Natural killer cell (primary cell): Measurements from ENCODE around the gene UNC13B. TPM values are rescaled to one million over a fixed set of nuclear protein-coding genes. Genes with fewer than 3 reads are reported as not detected.

Experiments
- ATAC-seq, 3 donors: fragments of 150-1000 bp in 2 of 3; fragments of 200-7000 bp in 1 of 3; cut with Tn5 transposase; 1 replicate in 1 of 3; 2 replicates in 2 of 3; pipeline ENCODE4 v1.10.0; 2021; ENCODE audit warnings: mild to moderate bottlenecking in 2 of 3, moderate library complexity in 2 of 3
- DNase-seq, 2 donors: peaks; one replicate each; pipeline versions ENCODE4 v3.0.0 to v3.0.0-alpha.2; 2013 to 2021; ENCODE audit warnings: mixed read lengths in 1 of 2
- H3K27ac ChIP-seq: one replicate; pipeline ENCODE4 v1.5.1; 2013; ENCODE audit warnings: mild to moderate bottlenecking, low read length
- H3K27me3 ChIP-seq: one replicate; pipeline ENCODE4 v1.6.1; 2013; ENCODE audit warnings: low read length; ENCODE audit not compliant: control insufficient read depth, insufficient read depth
- H3K36me3 ChIP-seq: one replicate; pipeline ENCODE4 v1.6.1; 2013; ENCODE audit warnings: low read length; ENCODE audit not compliant: control insufficient read depth, insufficient read depth
- H3K4me1 ChIP-seq: one replicate; pipeline ENCODE4 v1.6.1; 2013; ENCODE audit warnings: low read length; ENCODE audit not compliant: control insufficient read depth, insufficient read depth
- H3K4me3 ChIP-seq: one replicate; pipeline ENCODE4 v1.5.1; 2013; ENCODE audit warnings: low read length
- H3K9me3 ChIP-seq: one replicate; pipeline ENCODE4 v1.6.1; 2013; ENCODE audit warnings: low read length; ENCODE audit not compliant: control insufficient read depth, insufficient read depth
- H3K27ac Mint-ChIP-seq, 2 donors: one replicate each; pipeline ENCODE4 v1.8.0; 2022; ENCODE audit warnings: mild to moderate bottlenecking in 2 of 2, mixed read lengths in 2 of 2, moderate library complexity in 1 of 2
- H3K27me3 Mint-ChIP-seq, 2 donors: one replicate each; pipeline ENCODE4 v1.8.0; 2022; ENCODE audit warnings: low read depth in 2 of 2, mixed read lengths in 2 of 2
- H3K36me3 Mint-ChIP-seq: one replicate; pipeline ENCODE4 v1.8.0; 2022; ENCODE audit warnings: mixed read lengths
- H3K4me1 Mint-ChIP-seq, 2 donors: one replicate each; pipeline ENCODE4 v1.8.0; 2022; ENCODE audit warnings: mixed read lengths in 2 of 2
- H3K4me3 Mint-ChIP-seq: one replicate; pipeline ENCODE4 v1.8.0; 2022; ENCODE audit warnings: mild to moderate bottlenecking, moderate library complexity, mixed read lengths
- H3K9me3 Mint-ChIP-seq, 2 donors: one replicate each; pipeline ENCODE4 v1.8.0; 2022; ENCODE audit warnings: mixed read lengths in 2 of 2
- CTCF ChIP-seq: fragments of 200-600 bp; IDR thresholded peaks from one replicate; pipeline ENCODE4 v1.8.0; 2022; ENCODE audit warnings: antibody characterized with exemption
- WGBS: methylation state at CpG from one replicate; pipeline ENCODE4 v1.1.7; 2013; ENCODE audit warnings: missing lambda C conversion rate; ENCODE audit not compliant: insufficient coverage; 5-methylcytosine and 5-hydroxymethylcytosine counted together
- intact Hi-C: fragments of 100-400 bp; cut with micrococcal nuclease; formaldehyde crosslinking; loops from one replicate; pipeline ENCODE4 v1.14.2; 2022
- total RNA-seq, 4 donors: library from RNA; stranded (reverse); fragments of 120-200 nt in 1 of 4; gene quantifications; one replicate each; pipeline versions ENCODE4 v1.2.3 to v1.2.4, GENCODE V29; 2013 to 2022

The UNC13B gene
- total RNA-seq, 3 donors from 2014 or later (not counting 1 experiment from before 2014, with no cell fraction given) = 0.21 to 0.78 (median 0.27) TPM

GRCh38 chr9:35423499-35423898 lies 261.7 kb downstream of the UNC13B start:
- TF ChIP-seq CTCF = no peak
- peaks cover 24 to 66% of the 10 kb centered on the region in 2 donors for H3K27me3 Mint-ChIP-seq
- H3K4me1 Mint-ChIP-seq = no peaks in the 10 kb centered on the region
- no peak overlapping the region for H3K27ac ChIP-seq
- DNase-seq = no peak
- H3K27me3 ChIP-seq = peaks cover 10% of the 10 kb centered on the region
- H3K36me3 ChIP-seq = no peaks in the 10 kb centered on the region
- intact Hi-C loops = no loop called here
- no peak overlapping the region for H3K4me3 Mint-ChIP-seq
- H3K27ac Mint-ChIP-seq = no peak overlapping the region
- H3K9me3 ChIP-seq = no peaks in the 10 kb centered on the region
- WGBS = 89% methylated on average over 1 of the region's 2 CpGs
- no peaks in the 10 kb centered on the region for H3K4me1 ChIP-seq
- H3K36me3 Mint-ChIP-seq = peaks cover 7% of the 10 kb centered on the region
- no peak overlapping the region for H3K4me3 ChIP-seq
- H3K9me3 Mint-ChIP-seq = peaks cover 4 to 5% of the 10 kb centered on the region in 2 donors
- no peak for ATAC-seq

GRCh38 chr9:35424356-35425352 lies 262.8 kb downstream of the UNC13B start:
- no peak overlapping the region for H3K27ac ChIP-seq
- peaks cover 13% of the 10 kb centered on the region for H3K36me3 Mint-ChIP-seq
- no peaks in the 10 kb centered on the region for H3K36me3 ChIP-seq
- peaks cover 12% of the 10 kb centered on the region for H3K27me3 ChIP-seq
- no peak overlapping the region for H3K4me3 Mint-ChIP-seq
- H3K9me3 ChIP-seq = no peaks in the 10 kb centered on the region
- intact Hi-C loops = no loop called here
- no peak overlapping the region for H3K27ac Mint-ChIP-seq
- no peak for DNase-seq
- no peak for ATAC-seq
- 85% methylated on average over 6 of the region's 7 CpGs for WGBS
- H3K4me3 ChIP-seq = no peak overlapping the region
- peaks cover 7 to 8% of the 10 kb centered on the region in 2 donors for H3K9me3 Mint-ChIP-seq
- no peaks in the 10 kb centered on the region for H3K4me1 Mint-ChIP-seq
- no peaks in the 10 kb centered on the region for H3K4me1 ChIP-seq
- peaks cover 30 to 68% of the 10 kb centered on the region in 2 donors for H3K27me3 Mint-ChIP-seq
- TF ChIP-seq CTCF = no peak

DNA sequence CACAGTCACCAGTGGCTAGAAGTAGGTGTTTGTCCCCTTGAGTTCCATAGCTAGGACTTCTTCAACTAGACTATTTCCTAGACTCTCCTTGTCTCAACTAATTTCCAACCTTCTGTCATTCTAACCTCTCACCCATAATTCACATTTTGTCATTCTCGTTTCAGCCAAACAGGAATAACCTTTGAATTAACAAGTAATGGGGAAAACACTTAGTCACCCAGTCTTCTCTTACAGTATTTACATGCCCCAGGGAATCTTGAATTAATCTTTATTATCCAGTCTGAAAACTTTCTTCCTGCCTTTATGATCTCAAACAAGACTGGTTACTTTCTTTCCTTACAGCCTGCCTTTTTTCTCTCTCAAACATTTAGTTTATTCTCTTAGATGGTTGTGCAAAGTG lies 264.8 kb downstream of the UNC13B start:
- H3K27me3 Mint-ChIP-seq = peaks cover 25 to 51% of the 10 kb centered on the region in 2 donors
- intact Hi-C loops = no loop called here
- ATAC-seq (no peak), DNase-seq (no peak)
- no peaks in the 10 kb centered on the region for H3K4me1 ChIP-seq
- TF ChIP-seq CTCF = no peak
- H3K9me3 Mint-ChIP-seq = peaks cover 7 to 8% of the 10 kb centered on the region in 2 donors
- no peaks in the 10 kb centered on the region for H3K9me3 ChIP-seq
- no peak overlapping the region for H3K4me3 Mint-ChIP-seq
- H3K4me1 Mint-ChIP-seq = no peaks in the 10 kb centered on the region
- no peak overlapping the region for H3K27ac Mint-ChIP-seq
- no peak overlapping the region for H3K27ac ChIP-seq
- peaks cover 13% of the 10 kb centered on the region for H3K36me3 Mint-ChIP-seq
- no peak overlapping the region for H3K4me3 ChIP-seq
- H3K27me3 ChIP-seq = peaks cover 12% of the 10 kb centered on the region
- no peaks in the 10 kb centered on the region for H3K36me3 ChIP-seq
- WGBS = 75% methylated on average over 1 of the region's 1 CpG
